ENCODE measurements around the gene CCDC9. TPM values are rescaled to one million over a fixed set of nuclear protein-coding genes. Genes with fewer than 3 reads are reported as not detected.

The CCDC9 gene
- total and polyA plus RNA-seq, 2 of the 13 experiments (the other 11 are each of a cell fraction or from before 2014, with no cell fraction given): 2.9 to 6.3 TPM

DNA sequence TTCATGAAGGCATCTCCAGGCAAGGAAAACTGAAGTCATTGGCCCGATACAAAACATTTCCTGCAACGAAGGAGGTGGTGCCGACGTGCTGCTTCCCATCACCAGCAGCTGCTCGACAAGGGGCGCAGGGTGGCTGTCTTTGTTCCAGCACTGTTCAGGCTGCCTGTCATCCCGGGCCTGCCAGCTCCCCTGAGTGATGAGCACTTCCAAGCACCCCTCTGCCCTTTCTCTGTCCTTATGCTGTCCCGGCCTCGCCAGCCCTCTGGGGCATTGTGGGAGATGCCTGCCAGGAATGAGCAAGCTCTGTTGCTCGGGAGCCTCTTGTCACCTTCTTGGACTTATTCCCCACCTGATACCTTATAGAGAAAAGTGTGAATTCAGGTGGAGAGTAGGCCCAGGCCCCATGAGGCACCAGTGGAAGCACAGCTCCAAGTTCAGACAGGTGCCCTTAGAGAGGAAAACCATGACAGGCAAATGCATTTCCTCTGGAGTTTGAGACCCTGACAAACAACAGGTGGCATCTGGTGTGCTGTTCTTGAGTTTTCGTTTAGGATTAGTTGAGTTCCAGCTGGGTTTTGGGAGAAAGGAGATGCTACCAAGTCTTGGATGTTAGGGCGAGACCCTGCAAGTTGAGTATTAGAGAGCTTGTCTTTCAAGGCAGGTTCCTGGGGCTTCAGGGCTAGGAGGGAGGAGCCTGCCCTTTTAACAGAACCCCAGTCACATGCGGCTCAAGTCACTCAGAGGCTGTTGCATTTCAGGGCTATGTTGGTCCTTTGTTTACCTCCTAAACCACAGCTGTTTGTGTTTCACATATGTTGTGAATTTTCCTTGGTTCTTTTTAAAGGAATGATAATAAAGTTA is 46.8 kb upstream of the CCDC9 start:
- DNase-seq (ENCODE audit: low spot score) (no peak), FAIRE-seq (no peak), ATAC-seq (no peak)
- H3K9me3 ChIP-seq (ENCODE audit: low read length): no peaks in the 10 kb centered on the region
- peaks cover 23 to 60% of the 10 kb centered on the region in 2 experiments for H3K36me3 ChIP-seq (replicated peaks in 1 of 2; ENCODE audit: control insufficient read depth in 1 of 2, insufficient read depth in 2 of 2, low read length in 2 of 2)
- TSS peak; percentile 67 for BruUV-seq (replicated peaks)
- H3K27me3 ChIP-seq (ENCODE audit: control insufficient read depth in 1 of 2, insufficient read depth in 2 of 2, low read length in 2 of 2): no peaks in the 10 kb centered on the region
- TF ChIP-seq MEIS2 (CRISPR knock-in tag; IDR thresholded peaks at IDR 0.05): no peak
- H3K4me3 ChIP-seq (replicated peaks in 1 of 3; ENCODE audit: insufficient read depth in 1 of 3, low read depth in 2 of 3, low read length in 3 of 3): no peak overlapping the region
- in situ Hi-C loops (cut with HindIII; ENCODE audit: extremely low pct_ligation_motif_present, low pct_unique_long_range_greater_than_20kb) (loop anchor here (5.0 kb wide), 1 partner anchor 43 kb away; no protein-coding TSS in a partner anchor), intact Hi-C loops (cut with micrococcal nuclease; ENCODE audit: unreplicated experiment) (loop anchor here (1.0 kb wide), 1 partner anchor 35 kb away; no protein-coding TSS in a partner anchor)
- no peak overlapping the region for H2AFZ ChIP-seq (ENCODE audit: low read length)
- no peaks in the 10 kb centered on the region for H3K79me2 ChIP-seq (ENCODE audit: insufficient read depth, low read length)
- CTCF ChIA-PET (ENCODE audit: low intra/inter-chr PET ratio, low total read pairs): interaction anchor here (1.5 to 3.2 kb wide), 2 partner anchors 35 to 38 kb away, joined by 7 to 33 read pairs; no protein-coding TSS in a partner anchor
- peaks cover 11% of the 10 kb centered on the region for H3K4me1 ChIP-seq (ENCODE audit: insufficient read depth, low read length)
- WGBS (ENCODE audit: low lambda C conversion rate): 94% methylated on average over 9 of the region's 13 CpGs
- POLR2A ChIA-PET: interaction anchor here (1.7 to 3.9 kb wide), 5 partner anchors 14 to 97 kb away, joined by 5 to 69 read pairs (median 19); partner anchors contain the start of gene ZC3H4
- H3K9ac ChIP-seq (ENCODE audit: insufficient read depth, low read depth, low read length): no peak overlapping the region
- H4K20me1 ChIP-seq (ENCODE audit: insufficient read depth, low read length): no peaks in the 10 kb centered on the region
- no peak overlapping the region for H3K4me2 ChIP-seq (ENCODE audit: low read depth, low read length)
- no peak overlapping the region for H3K27ac ChIP-seq (ENCODE audit: extremely low read length, insufficient read depth, low read length)

DNA sequence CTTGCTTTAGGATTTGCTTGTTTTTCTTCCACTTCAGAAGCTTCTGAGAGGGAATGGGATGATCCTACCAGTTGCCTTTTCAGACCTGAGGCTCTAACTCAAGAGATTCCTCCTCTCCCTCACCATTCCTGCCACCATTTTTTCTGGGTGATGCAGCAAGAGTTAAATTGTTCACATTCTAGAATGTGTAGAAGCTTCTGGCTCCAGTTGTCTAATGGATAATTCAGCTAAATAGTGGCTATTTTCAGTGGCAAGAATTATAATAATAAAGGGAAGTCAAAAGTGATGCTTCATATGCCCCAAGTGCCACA is 46.2 kb upstream of the CCDC9 start:
- BruUV-seq (replicated peaks): no TSS peak
- Histone ChIP-seq H3K79me2 (ENCODE audit: insufficient read depth, low read length) (no peaks in the 10 kb centered on the region), H3K4me3 (replicated peaks in 1 of 3; ENCODE audit: insufficient read depth in 1 of 3, low read depth in 2 of 3, low read length in 3 of 3) (no peak overlapping the region), H3K4me1 (ENCODE audit: insufficient read depth, low read length) (peaks cover 11% of the 10 kb centered on the region), H3K9ac (ENCODE audit: insufficient read depth, low read depth, low read length) (0 out of 2 replicates have a peak overlapping the region, but pooled peaks have one; percentile 19), H3K4me2 (ENCODE audit: low read depth, low read length) (no peak overlapping the region), H4K20me1 (ENCODE audit: insufficient read depth, low read length) (no peaks in the 10 kb centered on the region), H3K36me3 (replicated peaks in 1 of 2; ENCODE audit: control insufficient read depth in 1 of 2, insufficient read depth in 2 of 2, low read length in 2 of 2) (peaks cover 18 to 55% of the 10 kb centered on the region in 2 experiments), H3K27me3 (ENCODE audit: control insufficient read depth in 1 of 2, insufficient read depth in 2 of 2, low read length in 2 of 2) (no peaks in the 10 kb centered on the region), H3K9me3 (ENCODE audit: low read length) (no peaks in the 10 kb centered on the region), H2AFZ (ENCODE audit: low read length) (no peak overlapping the region), H3K27ac (ENCODE audit: extremely low read length, insufficient read depth, low read length) (peak overlapping the region; percentile 55)
- intact Hi-C loops (cut with micrococcal nuclease; ENCODE audit: unreplicated experiment) (loop anchor here (1.0 kb wide), 1 partner anchor 34 kb away; no protein-coding TSS in a partner anchor), in situ Hi-C loops (cut with HindIII; ENCODE audit: extremely low pct_ligation_motif_present, low pct_unique_long_range_greater_than_20kb) (loop anchor here (5.0 kb wide), 1 partner anchor 42 kb away; no protein-coding TSS in a partner anchor)
- TF ChIP-seq JUNB (CRISPR knock-in tag; IDR thresholded peaks at IDR 0.05; ENCODE audit: borderline replicate concordance) (no peak), MYC (CRISPR knock-in tag; IDR thresholded peaks at IDR 0.05; ENCODE audit: borderline replicate concordance) (0 out of 2 replicates have a peak, but pooled peaks have one; percentile 0)
- ATAC-seq (no peak), FAIRE-seq (no peak), DNase-seq (ENCODE audit: low spot score) (no peak)
- ChIA-PET CTCF (ENCODE audit: low intra/inter-chr PET ratio, low total read pairs) (interaction anchor here (0.6 to 3.2 kb wide), 3 partner anchors 34 to 61 kb away, joined by 3 to 33 read pairs (median 7); no protein-coding TSS in a partner anchor), POLR2A (interaction anchor here (1.0 to 3.9 kb wide), 8 partner anchors 14 to 114 kb away, joined by 4 to 69 read pairs (median 10); partner anchors contain the start of genes CCDC9 and ZC3H4)
